Natural killer cell treated with Interleukin-12 subunit alpha and Interleukin-12 subunit beta and Interleukin-15 and Interleukin-18, amount 100 ng/mL, for 72 hours (primary cell): ENCODE measurements around the gene GMEB1. TPM values are rescaled to one million over a fixed set of nuclear protein-coding genes. Genes with fewer than 3 reads are reported as not detected.
A peak's percentile ranks its signal among the peaks of the same experiment; 100 is the strongest.
"Not testable (repeated sequence)": the region's sequence is repeated elsewhere in the genome, so short reads cannot be mapped to it uniquely, and the experiment has no call there.

ENCODE experiments used
- ATAC-seq, 2 donors: fragments of 150-1000 bp; cut with Tn5 transposase in 1 of 2; sonication (Bioruptor Pico), chemical (Tn5 transposase) in 1 of 2; 2 replicates each; pipeline ENCODE4 v1.10.0; 2021
- DNase-seq: peaks from one replicate; pipeline ENCODE4 v3.0.0; 2022; ENCODE audit warnings: low spot score
- H3K27ac Mint-ChIP-seq, 2 donors: 1 replicate in 1 of 2; 2 replicates in 1 of 2; pipeline ENCODE4 v1.8.0; 2022; ENCODE audit warnings: mixed read lengths in 2 of 2, mild to moderate bottlenecking in 1 of 2, moderate library complexity in 1 of 2
- H3K27me3 Mint-ChIP-seq, 2 donors: 1 replicate in 1 of 2; 2 replicates in 1 of 2; pipeline ENCODE4 v1.8.0; 2022; ENCODE audit warnings: mixed read lengths in 2 of 2
- H3K36me3 Mint-ChIP-seq: one replicate; pipeline ENCODE4 v1.8.0; 2022; ENCODE audit warnings: mixed read lengths
- H3K4me1 Mint-ChIP-seq, 2 donors: 1 replicate in 1 of 2; 2 replicates in 1 of 2; pipeline ENCODE4 v1.8.0; 2022; ENCODE audit warnings: low read depth in 2 of 2, mixed read lengths in 2 of 2, mild to moderate bottlenecking in 1 of 2
- H3K4me3 Mint-ChIP-seq: one replicate; pipeline ENCODE4 v1.8.0; 2022; ENCODE audit warnings: mixed read lengths
- H3K9me3 Mint-ChIP-seq: 2 replicates; pipeline ENCODE4 v1.8.0; 2022; ENCODE audit warnings: mixed read lengths
- total RNA-seq, 2 donors: library from RNA; stranded (reverse); gene quantifications; one replicate each; pipeline ENCODE4 v1.2.3, GENCODE V29; 2022

The GMEB1 gene
- total RNA-seq, 2 donors from 2014 or later, result 29.5 to 38.9 TPM

DNA sequence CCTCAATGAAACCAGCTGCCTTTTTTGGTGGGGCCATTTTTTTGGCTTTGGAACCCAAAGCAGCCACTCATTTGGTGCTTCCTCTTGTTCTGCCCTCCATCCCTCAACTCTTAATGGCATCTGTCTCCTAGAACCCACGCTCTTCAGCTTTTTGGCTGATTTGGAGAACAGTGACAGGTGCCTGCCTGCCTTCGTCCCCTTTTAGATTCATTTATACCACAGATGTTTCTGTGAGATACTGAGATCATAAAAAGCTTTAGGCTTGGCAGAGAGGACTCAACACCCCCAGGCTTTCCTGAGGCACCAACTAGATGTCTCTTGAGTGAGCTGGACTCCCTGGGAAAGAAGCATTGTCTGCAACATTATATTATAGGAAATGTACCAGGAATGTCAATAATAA lies 47.8 kb downstream of the GMEB1 start:
- no peak for DNase-seq
- Mint-ChIP-seq H3K27ac (no peak overlapping the region), H3K4me1 (peaks cover 0 to 4% of the 10 kb centered on the region in 2 donors), H3K9me3 (no peaks in the 10 kb centered on the region), H3K36me3 (peaks cover 5% of the 10 kb centered on the region), H3K27me3 (no peaks in the 10 kb centered on the region), H3K4me3 (no peak overlapping the region)
- ATAC-seq, result no peak

GRCh38 chr1:28718166-28718565 lies 49.6 kb downstream of the GMEB1 start:
- DNase-seq (no peak), ATAC-seq (no peak)
- Mint-ChIP-seq H3K9me3 (no peaks in the 10 kb centered on the region), H3K4me3 (no peak overlapping the region), H3K36me3 (peaks cover 5% of the 10 kb centered on the region), H3K27me3 (no peaks in the 10 kb centered on the region), H3K27ac (no peak overlapping the region), H3K4me1 (peaks cover 0 to 4% of the 10 kb centered on the region in 2 donors)

DNA sequence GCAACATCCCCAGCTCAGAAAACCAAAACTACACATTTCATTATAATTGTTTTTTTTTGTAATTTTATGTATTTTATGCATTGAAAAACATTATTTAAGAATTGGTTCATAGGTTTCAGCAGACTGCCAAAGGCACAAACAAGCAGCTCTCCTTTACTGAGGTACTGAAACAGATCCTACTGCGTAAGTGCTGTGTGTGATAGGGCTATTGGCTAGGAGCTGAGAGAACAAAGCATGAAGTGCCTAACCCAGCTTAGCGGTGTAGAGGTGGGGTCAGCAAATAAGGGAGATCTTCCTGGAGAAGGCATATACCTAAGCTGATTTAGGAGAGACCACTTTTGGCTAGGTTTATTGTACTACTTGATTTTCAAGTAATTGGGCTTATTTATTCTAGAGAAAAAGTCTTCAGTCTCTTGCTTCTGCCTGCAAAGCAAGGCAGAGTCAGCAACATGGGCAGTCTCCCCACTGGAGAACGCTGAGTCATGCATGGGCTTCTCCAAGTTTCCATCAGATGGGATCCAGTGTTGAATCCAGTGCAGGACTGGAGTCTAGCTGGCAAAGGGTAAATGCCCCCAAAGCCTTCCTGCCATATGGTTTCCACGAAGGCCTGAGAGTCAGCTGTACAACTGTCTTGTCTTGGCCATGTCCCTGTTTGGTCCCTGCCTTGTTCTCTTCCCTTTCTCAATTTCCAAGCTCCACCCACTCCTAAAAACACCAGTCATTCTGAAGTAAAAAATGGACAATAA lies 50.2 kb downstream of the GMEB1 start:
- H3K4me3 Mint-ChIP-seq, result no peak overlapping the region
- H3K27me3 Mint-ChIP-seq, result no peaks in the 10 kb centered on the region
- H3K4me1 Mint-ChIP-seq, result peaks cover 0 to 4% of the 10 kb centered on the region in 2 donors
- H3K36me3 Mint-ChIP-seq, result no peaks in the 10 kb centered on the region
- no peak overlapping the region for H3K27ac Mint-ChIP-seq
- ATAC-seq, result no peak
- no peaks in the 10 kb centered on the region for H3K9me3 Mint-ChIP-seq
- no peak for DNase-seq

- Mint-ChIP-seq H3K4me1 (peaks cover 0 to 2% of the 10 kb centered on the region in 2 donors), H3K9me3 (no peaks in the 10 kb centered on the region), H3K36me3 (no peaks in the 10 kb centered on the region), H3K27ac (no peak overlapping the region), H3K4me3 (no peak overlapping the region), H3K27me3 (no peaks in the 10 kb centered on the region)
- ATAC-seq (no peak), DNase-seq (no peak)
Observed at GRCh38 chr1:28719332-28719619, 50.7 kb downstream of the GMEB1 start.

GRCh38 chr1:28720376-28720775 lies 51.8 kb downstream of the GMEB1 start:
- no peak for DNase-seq
- Mint-ChIP-seq H3K27ac (no peak overlapping the region), H3K4me3 (no peak overlapping the region), H3K4me1 (no peaks in the 10 kb centered on the region), H3K27me3 (no peaks in the 10 kb centered on the region), H3K9me3 (no peaks in the 10 kb centered on the region), H3K36me3 (no peaks in the 10 kb centered on the region)
- no peak for ATAC-seq

DNA sequence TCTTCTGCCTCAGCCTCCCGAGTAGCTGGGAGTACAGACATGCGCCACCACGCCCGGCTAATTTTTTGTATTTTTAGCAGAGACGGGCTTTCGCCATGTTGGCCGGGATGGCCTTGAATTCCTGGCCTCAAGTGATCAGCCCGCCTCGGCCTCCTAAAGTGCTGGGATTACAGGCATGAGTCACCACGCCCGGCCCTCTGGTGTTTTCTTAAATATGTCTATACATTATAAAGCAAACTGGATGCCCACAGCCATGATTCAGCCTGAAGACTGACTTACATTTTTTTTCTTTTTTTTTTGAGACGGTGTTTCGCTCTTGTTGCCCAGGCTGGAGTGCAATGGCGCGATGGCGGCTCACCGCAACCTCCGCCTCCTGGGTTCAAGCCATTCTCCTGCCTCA lies 53.3 kb downstream of the GMEB1 start:
- DNase-seq, ATAC-seq, H3K27me3 Mint-ChIP-seq, H3K36me3 Mint-ChIP-seq, H3K9me3 Mint-ChIP-seq, H3K4me1 Mint-ChIP-seq, H3K4me3 Mint-ChIP-seq, H3K27ac Mint-ChIP-seq: not testable (repeated sequence)

- ATAC-seq, DNase-seq, H3K27me3 Mint-ChIP-seq, H3K27ac Mint-ChIP-seq, H3K9me3 Mint-ChIP-seq, H3K4me3 Mint-ChIP-seq, H3K4me1 Mint-ChIP-seq, H3K36me3 Mint-ChIP-seq: not testable (repeated sequence)
Observed at GRCh38 chr1:28725365-28725764, 56.8 kb downstream of the GMEB1 start.

- no peak for DNase-seq
Observed at GRCh38 chr1:28735961-28736449, 67.4 kb downstream of the GMEB1 start.

DNA sequence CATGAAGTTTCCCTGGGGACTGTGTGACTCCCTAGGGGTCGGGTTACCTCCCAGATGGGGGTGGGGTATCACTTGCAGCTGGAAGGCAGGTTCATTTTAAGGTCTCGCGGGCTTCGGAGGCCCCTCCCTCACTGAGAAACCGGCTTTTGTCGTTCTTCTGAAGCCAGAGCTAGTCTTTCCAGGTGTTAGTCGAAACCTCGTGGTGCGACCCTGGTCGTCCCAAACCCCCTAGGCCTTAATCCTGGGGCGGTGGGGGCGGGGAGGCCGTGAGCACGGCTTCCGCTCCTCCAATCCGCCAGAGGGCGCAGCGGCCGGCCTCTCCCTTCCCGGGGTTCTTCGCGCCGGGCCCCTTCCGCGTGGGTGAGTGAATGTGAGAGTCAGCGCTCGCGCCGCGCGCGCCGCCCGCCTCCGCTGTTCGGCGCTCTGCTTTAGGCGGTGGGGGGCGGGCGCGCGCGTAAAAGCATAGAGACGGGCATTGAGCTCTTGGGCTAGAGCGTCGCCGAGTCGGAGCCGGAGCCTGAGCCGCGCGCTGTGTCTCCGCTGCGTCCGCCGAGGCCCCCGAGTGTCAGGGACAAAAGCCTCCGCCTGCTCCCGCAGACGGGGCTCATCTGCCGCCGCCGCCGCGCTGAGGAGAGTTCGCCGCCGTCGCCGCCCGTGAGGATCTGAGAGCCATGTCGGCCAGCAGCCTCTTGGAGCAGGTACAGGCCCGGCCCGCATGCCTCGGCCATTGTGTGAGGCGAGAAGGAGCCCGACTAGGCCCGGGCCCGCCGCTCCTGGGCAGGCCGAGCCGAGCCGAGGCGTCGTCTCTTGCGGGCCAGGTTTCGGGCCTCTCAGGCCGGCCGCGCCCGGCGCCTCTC lies 68.1 kb downstream of the GMEB1 start, which contains the start of gene YTHDF2:
Gene YTHDF2, plus strand, starts transcription at position 491 of the 857 bp plus-strand sequence. Its CDS starts 181 bp downstream, at position 672.
- H3K27ac Mint-ChIP-seq, result peak within 1 kb of the TSS; percentile 83 to 99
- peak; percentile 99 for DNase-seq
- no peaks in the 10 kb centered on the region for H3K9me3 Mint-ChIP-seq
- peaks cover 20% of the 10 kb centered on the region for H3K36me3 Mint-ChIP-seq
- peaks cover 14 to 27% of the 10 kb centered on the region in 2 donors for H3K4me1 Mint-ChIP-seq
- H3K27me3 Mint-ChIP-seq, result no peaks in the 10 kb centered on the region
- H3K4me3 Mint-ChIP-seq, result peak within 1 kb of the TSS; percentile 98
- ATAC-seq, result peak; percentile 98

More at GRCh38 chr1:28735961-28736449, 67.4 kb downstream of the GMEB1 start:
- Mint-ChIP-seq H3K36me3 (peaks cover 20% of the 10 kb centered on the region), H3K27ac (peak overlapping the region; percentile 83 to 99), H3K4me1 (peaks cover 14 to 27% of the 10 kb centered on the region in 2 donors), H3K4me3 (peak overlapping the region; percentile 98), H3K9me3 (no peaks in the 10 kb centered on the region), H3K27me3 (no peaks in the 10 kb centered on the region)
- ATAC-seq, result no peak

- no peak for ATAC-seq
- DNase-seq, result peak; percentile 61
- H3K4me1 Mint-ChIP-seq, result peaks cover 19 to 32% of the 10 kb centered on the region in 2 donors
- no peaks in the 10 kb centered on the region for H3K9me3 Mint-ChIP-seq
- H3K27me3 Mint-ChIP-seq, result no peaks in the 10 kb centered on the region
- H3K27ac Mint-ChIP-seq, result peak overlapping the region; percentile 83 to 99
- peak overlapping the region; percentile 98 for H3K4me3 Mint-ChIP-seq
- peaks cover 26% of the 10 kb centered on the region for H3K36me3 Mint-ChIP-seq
Observed at GRCh38 chr1:28737307-28738132, 68.9 kb downstream of the GMEB1 start.

GRCh38 chr1:28740118-28740517 lies 71.5 kb downstream of the GMEB1 start:
- DNase-seq (no peak), ATAC-seq (no peak)
- peak overlapping the region; percentile 98 for H3K4me3 Mint-ChIP-seq
- H3K27me3 Mint-ChIP-seq, result no peaks in the 10 kb centered on the region
- H3K36me3 Mint-ChIP-seq, result peaks cover 48% of the 10 kb centered on the region
- H3K4me1 Mint-ChIP-seq, result peaks cover 36 to 56% of the 10 kb centered on the region in 2 donors
- H3K9me3 Mint-ChIP-seq, result no peaks in the 10 kb centered on the region
- H3K27ac Mint-ChIP-seq, result peak overlapping the region; percentile 83 to 99

DNA sequence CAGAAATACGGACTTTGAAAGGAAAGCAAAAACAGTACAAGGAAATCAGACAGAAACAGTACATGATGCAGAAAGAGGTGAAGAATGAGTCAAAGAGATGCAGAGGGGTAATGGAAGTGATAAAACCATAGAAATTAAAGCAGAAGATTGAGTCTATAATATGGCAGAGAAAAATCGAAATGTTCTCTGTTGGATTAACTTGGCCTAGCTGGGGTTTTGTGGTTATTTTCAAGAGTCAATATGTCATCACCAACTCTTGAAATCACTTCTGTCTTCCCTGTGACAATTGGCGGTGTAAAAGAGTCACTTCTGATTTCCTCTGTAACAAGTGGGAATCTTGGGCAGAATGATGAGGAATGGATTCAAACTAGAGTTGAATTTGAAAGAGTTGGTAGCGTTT lies 75.6 kb downstream of the GMEB1 start:
- peak overlapping the region; percentile 33 to 34 for H3K27ac Mint-ChIP-seq

GRCh38 chr1:28745653-28746173 lies 77.1 kb downstream of the GMEB1 start:
- Mint-ChIP-seq H3K27ac (peak overlapping the region in 1 of 2 donors; percentile 72), H3K4me1 (peaks cover 40 to 55% of the 10 kb centered on the region in 2 donors), H3K4me3 (peak overlapping the region; percentile 63), H3K36me3 (peaks cover 40% of the 10 kb centered on the region), H3K9me3 (no peaks in the 10 kb centered on the region), H3K27me3 (no peaks in the 10 kb centered on the region)
- ATAC-seq (no peak), DNase-seq (no peak)

More for the DNA sequence above, 75.6 kb downstream of the GMEB1 start:
- no peaks in the 10 kb centered on the region for H3K27me3 Mint-ChIP-seq
- DNase-seq (no peak), ATAC-seq (peak; percentile 75 to 87)
- H3K36me3 Mint-ChIP-seq, result peaks cover 44% of the 10 kb centered on the region
- no peaks in the 10 kb centered on the region for H3K9me3 Mint-ChIP-seq
- H3K4me1 Mint-ChIP-seq, result peaks cover 35 to 52% of the 10 kb centered on the region in 2 donors
- peak overlapping the region; percentile 71 for H3K4me3 Mint-ChIP-seq
